ENCODE results near the gene NT5DC4.
"Not testable (repeated sequence)": the region's sequence is repeated elsewhere in the genome, so short reads cannot be mapped to it uniquely, and the experiment has no call there.

DNA sequence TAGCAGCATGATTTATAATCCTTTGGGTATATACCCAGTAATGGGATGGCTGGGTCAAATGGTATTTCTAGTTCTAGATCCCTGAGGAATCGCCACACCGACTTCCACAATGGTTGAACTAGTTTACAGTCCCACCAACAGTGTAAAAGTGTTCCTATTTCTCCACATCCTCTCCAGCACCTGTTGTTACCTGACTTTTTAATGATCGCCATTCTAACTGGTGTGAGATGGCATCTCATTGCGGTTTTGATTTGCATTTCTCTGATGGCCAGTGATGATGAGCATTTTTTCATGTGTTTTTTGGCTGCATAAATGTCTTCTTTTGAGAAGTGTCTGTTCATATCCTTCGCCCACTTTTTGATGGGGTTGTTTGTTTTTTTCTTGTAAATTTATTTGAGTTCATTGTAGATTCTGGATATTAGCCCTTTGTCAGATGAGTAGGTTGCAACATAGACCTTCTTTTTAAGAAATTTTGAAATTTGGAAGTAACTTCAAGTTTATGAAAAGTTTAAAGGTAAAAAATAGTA is 3.9 kb upstream of the NT5DC4 start:
- TF ChIP-seq EZH2 (IDR thresholded peaks at IDR 0.05; ENCODE audit: insufficient read depth, poor library complexity, severe bottlenecking); EZH2phosphoT487 (IDR thresholded peaks at IDR 0.05; ENCODE audit: insufficient read depth, low read depth): not testable (repeated sequence)

All from GM23248 (cell line).